IgD-negative memory B cell (primary cell): ENCODE data around the gene NECAP2. TPM values are rescaled to one million over a fixed set of nuclear protein-coding genes. Genes with fewer than 3 reads are reported as not detected.
"Not testable (repeated sequence)": the region's sequence is repeated elsewhere in the genome, so short reads cannot be mapped to it uniquely, and the experiment has no call there.

ENCODE experiments used
- H3K27ac Mint-ChIP-seq, 3 donors: one replicate each; pipeline ENCODE4 v1.8.0; 2020 to 2022; ENCODE audit warnings: mild to moderate bottlenecking in 3 of 3, mixed read lengths in 3 of 3, moderate library complexity in 1 of 3
- H3K27me3 Mint-ChIP-seq: one replicate; pipeline ENCODE4 v1.8.0; 2021; ENCODE audit warnings: mixed read lengths
- H3K36me3 Mint-ChIP-seq: one replicate; pipeline ENCODE4 v1.8.0; 2020; ENCODE audit warnings: mild to moderate bottlenecking, mixed read lengths
- H3K4me1 Mint-ChIP-seq, 3 donors: one replicate each; pipeline ENCODE4 v1.8.0; 2020 to 2022; ENCODE audit warnings: mixed read lengths in 3 of 3, mild to moderate bottlenecking in 1 of 3
- H3K4me3 Mint-ChIP-seq, 4 donors: one replicate each; pipeline ENCODE4 v1.8.0; 2020 to 2022; ENCODE audit warnings: mild to moderate bottlenecking in 4 of 4, mixed read lengths in 4 of 4, moderate library complexity in 3 of 4
- H3K9me3 Mint-ChIP-seq, 3 donors: one replicate each; pipeline ENCODE4 v1.8.0; 2020 to 2021; ENCODE audit warnings: mixed read lengths in 3 of 3, mild to moderate bottlenecking in 1 of 3
- polyA plus RNA-seq: library from polyadenylated mRNA; unstranded; fragments of 300-500 nt; fragmentation: Illumina TruSeq; gene quantifications from one replicate; pipeline ENCODE4 v1.2.3, GENCODE V29; 2021

The NECAP2 gene
- polyA plus RNA-seq, 1 donor from 2014 or later, result 144 TPM

DNA sequence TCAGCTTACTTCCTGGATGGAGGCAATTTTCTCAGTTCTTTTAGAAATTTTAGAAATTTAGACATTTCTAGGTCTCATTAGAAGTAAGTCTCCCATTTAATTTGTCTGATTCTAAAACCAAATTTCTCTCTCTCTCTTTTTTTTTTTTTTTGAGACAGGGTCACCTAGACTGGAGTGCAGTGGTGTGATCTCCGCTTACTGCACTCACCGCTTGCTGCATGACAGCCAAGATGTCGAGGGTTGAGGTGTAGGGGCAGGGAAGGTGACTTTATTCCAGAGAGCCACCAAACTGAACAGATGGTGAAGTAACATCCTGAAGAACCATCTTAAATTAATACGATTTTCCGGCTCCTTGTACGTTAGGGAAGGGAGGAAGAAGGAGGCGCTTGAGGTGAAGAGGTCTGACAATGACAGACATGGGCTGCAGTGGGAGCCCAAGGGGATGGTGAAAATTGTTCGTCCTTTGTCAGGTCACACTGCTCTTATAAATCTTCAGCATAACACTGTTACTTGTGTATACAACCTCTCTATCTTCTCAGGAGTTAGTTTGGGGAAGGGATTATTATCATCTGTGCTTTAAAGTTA lies 68.4 kb downstream of the NECAP2 start:
- H3K27ac Mint-ChIP-seq, H3K9me3 Mint-ChIP-seq, H3K36me3 Mint-ChIP-seq, H3K27me3 Mint-ChIP-seq, H3K4me1 Mint-ChIP-seq, H3K4me3 Mint-ChIP-seq: not testable (repeated sequence)

Other genes with a start within 250 kb of the NECAP2 start
- gene ARHGEF19, start 228.1 kb upstream of the NECAP2 start, polyA plus RNA-seq, result 10.5 TPM
- 2.2 TPM for gene CPLANE2, start 203.5 kb upstream of the NECAP2 start, polyA plus RNA-seq
- gene FBXO42, start 88.2 kb upstream of the NECAP2 start, polyA plus RNA-seq, result 26.8 TPM
- gene SZRD1, start 73.5 kb upstream of the NECAP2 start, polyA plus RNA-seq, result 53.4 TPM
- gene SPATA21, start 3.3 kb upstream of the NECAP2 start, polyA plus RNA-seq, result not detected
- gene RNU1-1, start 73.6 kb downstream of the NECAP2 start, polyA plus RNA-seq, result not detected
- gene NBPF1, start 172.8 kb downstream of the NECAP2 start, polyA plus RNA-seq, result 15.5 TPM
- gene RNU1-3, start 226.2 kb downstream of the NECAP2 start, polyA plus RNA-seq, result not detected